Calu3 (cell line): Measurements from ENCODE around the gene VAV1. TPM values are rescaled to one million over a fixed set of nuclear protein-coding genes. Genes with fewer than 3 reads are reported as not detected.

Experiments
- BruUV-seq: library from RNA; stranded (reverse); fragments of 400-500 nt; replicated peaks from 2 replicates; lab custom pipeline; 2021; lab: Mats Ljungman, UMichigan
- CTCF ChIA-PET: fragments of 300-600 bp; sonication (Branson Sonifier 250); formaldehyde crosslinking; loops from one replicate; lab custom pipeline; 2022; ENCODE audit warnings: antibody characterized with exemption; lab: Charles Lee
- DNase-seq: peaks from one replicate; pipeline ENCODE4 v3.0.0; 2022
- H3K27ac Mint-ChIP-seq: one replicate; pipeline ENCODE4 v1.8.0; 2022; ENCODE audit warnings: mixed read lengths; ENCODE audit not compliant: unreplicated experiment
- H3K27me3 Mint-ChIP-seq: one replicate; pipeline ENCODE4 v1.8.0; 2022; ENCODE audit warnings: mixed read lengths; ENCODE audit not compliant: unreplicated experiment
- H3K36me3 Mint-ChIP-seq: one replicate; pipeline ENCODE4 v1.8.0; 2022; ENCODE audit warnings: mild to moderate bottlenecking, moderate library complexity, mixed read lengths; ENCODE audit not compliant: insufficient read depth, unreplicated experiment
- H3K4me1 Mint-ChIP-seq: one replicate; pipeline ENCODE4 v1.8.0; 2022; ENCODE audit warnings: mild to moderate bottlenecking, low read depth, mixed read lengths; ENCODE audit not compliant: unreplicated experiment
- H3K4me3 Mint-ChIP-seq: one replicate; pipeline ENCODE4 v1.8.0; 2022; ENCODE audit warnings: mild to moderate bottlenecking, low read depth, moderate library complexity, mixed read lengths; ENCODE audit not compliant: unreplicated experiment
- H3K9me3 Mint-ChIP-seq: one replicate; pipeline ENCODE4 v1.8.0; 2022; ENCODE audit warnings: low read depth, mixed read lengths; ENCODE audit not compliant: unreplicated experiment
- intact Hi-C: fragments of 100-400 bp; cut with micrococcal nuclease; formaldehyde crosslinking; loops from one replicate; pipeline ENCODE4 v1.10.0; 2022; ENCODE audit not compliant: unreplicated experiment
- total RNA-seq: library from RNA; stranded (reverse); gene quantifications from 2 replicates; pipeline ENCODE4 v1.2.3, GENCODE V29; 2022
- TF ChIP-seq, protein P1 (sequence below): fragments of 200-600 bp; IDR thresholded peaks from one replicate; pipeline ENCODE4 v1.8.0; 2022; ENCODE audit warnings: antibody characterized with exemption; ENCODE audit not compliant: unreplicated experiment

Gene VAV1
- total RNA-seq, 1 experiment from 2014 or later = 0.28 TPM

GRCh38 chr19:6765738-6766356 is 6.7 kb upstream of the VAV1 start:
- Mint-ChIP-seq H3K36me3 (peaks cover 49% of the 10 kb centered on the region), H3K4me1 (peaks cover 12% of the 10 kb centered on the region), H3K27me3 (no peaks in the 10 kb centered on the region), H3K4me3 (peak overlapping the region; percentile 78), H3K9me3 (no peaks in the 10 kb centered on the region), H3K27ac (peak overlapping the region; percentile 94)
- CTCF ChIA-PET = interaction anchor here (0.6 to 0.8 kb wide), 2 partner anchors 26 to 28 kb away, joined by 5 read pairs; partner anchors contain the start of gene GPR108
- intact Hi-C loops = loop anchor here (2.0 kb wide), 1 partner anchor 35 kb away; no protein-coding TSS in a partner anchor
- BruUV-seq = no TSS peak
- TF ChIP-seq, protein P1, sequence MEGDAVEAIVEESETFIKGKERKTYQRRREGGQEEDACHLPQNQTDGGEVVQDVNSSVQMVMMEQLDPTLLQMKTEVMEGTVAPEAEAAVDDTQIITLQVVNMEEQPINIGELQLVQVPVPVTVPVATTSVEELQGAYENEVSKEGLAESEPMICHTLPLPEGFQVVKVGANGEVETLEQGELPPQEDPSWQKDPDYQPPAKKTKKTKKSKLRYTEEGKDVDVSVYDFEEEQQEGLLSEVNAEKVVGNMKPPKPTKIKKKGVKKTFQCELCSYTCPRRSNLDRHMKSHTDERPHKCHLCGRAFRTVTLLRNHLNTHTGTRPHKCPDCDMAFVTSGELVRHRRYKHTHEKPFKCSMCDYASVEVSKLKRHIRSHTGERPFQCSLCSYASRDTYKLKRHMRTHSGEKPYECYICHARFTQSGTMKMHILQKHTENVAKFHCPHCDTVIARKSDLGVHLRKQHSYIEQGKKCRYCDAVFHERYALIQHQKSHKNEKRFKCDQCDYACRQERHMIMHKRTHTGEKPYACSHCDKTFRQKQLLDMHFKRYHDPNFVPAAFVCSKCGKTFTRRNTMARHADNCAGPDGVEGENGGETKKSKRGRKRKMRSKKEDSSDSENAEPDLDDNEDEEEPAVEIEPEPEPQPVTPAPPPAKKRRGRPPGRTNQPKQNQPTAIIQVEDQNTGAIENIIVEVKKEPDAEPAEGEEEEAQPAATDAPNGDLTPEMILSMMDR = no peak
- peak; percentile 94 for DNase-seq

GRCh38 chr19:6766357-6767080 is 6.0 kb upstream of the VAV1 start:
- Mint-ChIP-seq H3K27ac (peak overlapping the region; percentile 94), H3K36me3 (peaks cover 48% of the 10 kb centered on the region), H3K4me1 (peaks cover 12% of the 10 kb centered on the region), H3K27me3 (no peaks in the 10 kb centered on the region), H3K4me3 (peak overlapping the region; percentile 78), H3K9me3 (peaks cover under 1% of the 10 kb centered on the region)
- intact Hi-C loops = loop anchor here (1.0 to 2.0 kb wide), 2 partner anchors 34 to 97 kb away; no protein-coding TSS in a partner anchor
- DNase-seq = no peak
- CTCF ChIA-PET = interaction anchor here (0.8 to 1.7 kb wide), 2 partner anchors 28 to 29 kb away, joined by 5 read pairs; partner anchors contain the start of gene GPR108
- BruUV-seq = TSS peak; percentile 93
- TF ChIP-seq, protein P1 = no peak

DNA sequence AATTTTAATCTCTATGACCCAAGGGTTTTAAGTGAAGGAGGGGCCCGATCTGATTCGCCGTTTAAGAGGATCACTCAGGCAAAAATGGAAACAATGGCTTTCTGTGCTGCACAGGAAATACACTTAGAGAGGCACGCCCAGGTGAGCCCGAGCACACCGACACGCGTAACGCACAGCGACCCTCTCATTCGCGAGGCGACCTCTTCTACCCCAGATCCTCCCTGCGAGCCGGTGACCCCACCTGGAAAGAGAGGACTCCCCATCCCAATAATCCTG is 5.5 kb upstream of the VAV1 start:
- TF ChIP-seq, protein P1 = no peak
- no peak for DNase-seq
- Mint-ChIP-seq H3K27me3 (no peaks in the 10 kb centered on the region), H3K27ac (peak overlapping the region; percentile 94), H3K9me3 (peaks cover 3% of the 10 kb centered on the region), H3K4me1 (peaks cover 12% of the 10 kb centered on the region), H3K36me3 (peaks cover 48% of the 10 kb centered on the region), H3K4me3 (peak overlapping the region; percentile 78)
- BruUV-seq = no TSS peak
- intact Hi-C loops = loop anchor here (1.0 to 2.0 kb wide), 2 partner anchors 34 to 96 kb away; no protein-coding TSS in a partner anchor
- CTCF ChIA-PET = interaction anchor here (0.8 to 1.7 kb wide), 3 partner anchors 14 to 97 kb away, joined by 5 to 8 read pairs (median 5); no protein-coding TSS in a partner anchor

DNA sequence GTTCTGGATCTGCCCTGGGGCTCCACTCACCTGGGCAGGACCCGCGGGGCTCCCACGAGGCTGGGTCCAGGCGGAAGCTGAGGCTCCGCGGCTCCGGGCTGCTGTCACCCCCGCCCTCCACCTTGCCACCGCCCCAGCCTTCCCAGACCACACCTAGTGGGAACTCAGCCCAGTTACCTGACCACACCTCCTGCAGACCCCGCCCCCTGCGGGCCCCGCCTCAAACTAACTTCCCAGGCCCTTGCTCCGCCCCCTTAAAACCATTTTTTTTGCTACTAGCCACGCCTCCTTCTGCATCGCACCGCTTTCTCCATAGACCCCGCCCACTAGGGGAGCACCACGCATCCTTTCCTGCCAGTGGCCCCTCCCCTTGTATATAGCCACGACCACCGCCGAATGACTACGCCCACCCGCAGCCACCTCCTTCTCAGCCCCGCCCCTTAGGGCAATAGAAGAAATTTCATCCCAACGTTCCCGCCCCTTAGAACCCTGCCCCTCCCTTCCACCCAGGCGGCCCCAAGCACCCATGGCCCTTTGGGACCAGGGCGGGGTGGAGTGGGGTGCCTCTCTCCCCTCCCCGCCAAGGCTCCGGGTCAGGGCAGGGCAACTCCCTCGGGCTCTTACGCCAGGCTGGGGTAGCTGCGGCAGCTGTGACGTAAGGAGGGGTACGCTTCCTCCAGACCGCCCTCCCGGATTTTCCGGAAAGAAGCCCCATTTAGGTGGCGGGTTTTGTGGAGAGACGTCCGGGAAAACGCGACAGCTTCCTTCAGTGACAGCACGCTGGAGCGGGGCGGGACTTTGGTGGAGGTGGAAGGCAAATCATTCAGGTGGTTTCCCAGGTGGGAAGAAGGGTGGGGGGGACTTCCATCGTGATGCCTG is 4.9 kb upstream of the VAV1 start, which contains the start of gene SH2D3A:
TSS of gene SH2D3A (minus strand) at position 79 of the 879 bp plus-strand sequence. CDS start 3,687 bp downstream, outside the sequence.
- H3K4me3 Mint-ChIP-seq = peak within 1 kb of the TSS; percentile 78
- intact Hi-C loops = loop anchor here (1.0 to 2.0 kb wide), 2 partner anchors 33 to 96 kb away; no protein-coding TSS in a partner anchor

More for the DNA sequence above, 4.9 kb upstream of the VAV1 start, which contains the start of gene SH2D3A:
- peaks cover 43% of the 10 kb centered on the region for H3K36me3 Mint-ChIP-seq
- no TSS peak for BruUV-seq
- H3K27me3 Mint-ChIP-seq = no peaks in the 10 kb centered on the region
- H3K9me3 Mint-ChIP-seq = peaks cover 3% of the 10 kb centered on the region
- H3K27ac Mint-ChIP-seq = peak within 1 kb of the TSS; percentile 94
- TF ChIP-seq, protein P1 = no peak
- H3K4me1 Mint-ChIP-seq = peaks cover 12% of the 10 kb centered on the region
- CTCF ChIA-PET = interaction anchor here (0.7 to 1.7 kb wide), 5 partner anchors 14 to 96 kb away, joined by 3 to 8 read pairs (median 5); no protein-coding TSS in a partner anchor
- DNase-seq = peak; percentile 95
